Measurements from ENCODE around the gene DCTN3. TPM values are rescaled to one million over a fixed set of nuclear protein-coding genes. Genes with fewer than 3 reads are reported as not detected.

DCTN3 gene
- total RNA-seq, 1 experiment from 2014 or later: 110 TPM

- Histone ChIP-seq H3K36me3 (no peaks in the 10 kb centered on the region), H3K4me1 (replicated peaks) (no peaks in the 10 kb centered on the region), H3K4me3 (no peak overlapping the region), H3K27me3 (replicated peaks) (no peaks in the 10 kb centered on the region), H3K9me3 (replicated peaks) (no peaks in the 10 kb centered on the region), H3K27ac (no peak overlapping the region)
- no peak for DNase-seq (ENCODE audit: low read depth in 1 of 2, low spot score in 2 of 2)
Measured at GRCh38 chr9:34601937-34602573, 18.2 kb downstream of the DCTN3 start.

DNA sequence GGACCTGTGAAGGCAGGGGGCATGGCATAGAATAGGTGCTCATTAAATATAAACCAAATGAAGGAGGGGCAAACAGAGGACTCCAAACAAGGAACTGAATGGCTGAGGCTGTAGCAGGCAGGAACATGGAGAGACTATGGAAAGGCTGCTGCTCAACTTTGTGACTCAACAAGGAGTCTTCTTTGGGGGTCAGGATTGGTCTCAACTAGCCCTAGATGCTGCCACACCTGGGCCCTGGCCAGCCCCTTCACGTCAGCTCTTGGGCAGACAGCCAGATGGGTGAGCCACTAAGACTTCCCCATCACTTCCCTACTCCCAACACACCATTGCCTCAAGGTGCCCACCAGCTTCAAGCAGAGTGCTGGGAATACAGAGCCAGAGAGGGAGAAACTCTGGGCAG lies 19.4 kb downstream of the DCTN3 start:
- no peak for DNase-seq (ENCODE audit: low read depth in 1 of 2, low spot score in 2 of 2)
- H3K36me3 ChIP-seq: no peaks in the 10 kb centered on the region
- H3K9me3 ChIP-seq (replicated peaks): no peaks in the 10 kb centered on the region
- no peak overlapping the region for H3K27ac ChIP-seq
- no peaks in the 10 kb centered on the region for H3K4me1 ChIP-seq (replicated peaks)
- H3K27me3 ChIP-seq (replicated peaks): no peaks in the 10 kb centered on the region
- no peak overlapping the region for H3K4me3 ChIP-seq

- Histone ChIP-seq H3K9me3 (replicated peaks) (no peaks in the 10 kb centered on the region), H3K27ac (no peak overlapping the region), H3K36me3 (no peaks in the 10 kb centered on the region), H3K4me3 (no peak overlapping the region), H3K4me1 (replicated peaks) (no peaks in the 10 kb centered on the region), H3K27me3 (replicated peaks) (no peaks in the 10 kb centered on the region)
- DNase-seq (ENCODE audit: low read depth in 1 of 2, low spot score in 2 of 2): no peak
Measured at GRCh38 chr9:34599546-34599945, 20.7 kb downstream of the DCTN3 start.

DNA sequence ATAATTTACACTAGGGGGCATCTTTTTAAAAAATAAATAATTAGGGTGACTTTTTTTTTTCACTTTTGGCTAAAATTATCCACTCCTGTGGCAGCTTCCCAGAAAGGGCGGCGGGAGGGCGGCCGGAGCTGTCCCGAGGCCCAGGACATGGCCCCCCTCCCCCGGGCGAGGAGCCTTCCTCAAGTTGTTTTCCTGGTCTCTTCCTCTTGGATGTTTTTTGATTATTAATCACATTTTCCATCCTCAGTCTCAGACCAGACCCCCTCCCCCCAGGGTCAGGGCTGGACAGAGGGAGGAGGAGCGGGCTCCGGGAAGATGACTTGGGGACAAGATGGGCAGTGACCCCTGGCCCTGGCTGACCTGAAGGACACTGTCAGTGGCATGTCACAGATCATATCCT lies 26.1 kb downstream of the DCTN3 start:
- Histone ChIP-seq H3K4me3 (no peak overlapping the region), H3K27ac (no peak overlapping the region), H3K4me1 (replicated peaks) (no peaks in the 10 kb centered on the region), H3K27me3 (replicated peaks) (peaks cover 22% of the 10 kb centered on the region), H3K9me3 (replicated peaks) (no peaks in the 10 kb centered on the region), H3K36me3 (no peaks in the 10 kb centered on the region)
- DNase-seq (ENCODE audit: low read depth in 1 of 2, low spot score in 2 of 2): no peak

DNA sequence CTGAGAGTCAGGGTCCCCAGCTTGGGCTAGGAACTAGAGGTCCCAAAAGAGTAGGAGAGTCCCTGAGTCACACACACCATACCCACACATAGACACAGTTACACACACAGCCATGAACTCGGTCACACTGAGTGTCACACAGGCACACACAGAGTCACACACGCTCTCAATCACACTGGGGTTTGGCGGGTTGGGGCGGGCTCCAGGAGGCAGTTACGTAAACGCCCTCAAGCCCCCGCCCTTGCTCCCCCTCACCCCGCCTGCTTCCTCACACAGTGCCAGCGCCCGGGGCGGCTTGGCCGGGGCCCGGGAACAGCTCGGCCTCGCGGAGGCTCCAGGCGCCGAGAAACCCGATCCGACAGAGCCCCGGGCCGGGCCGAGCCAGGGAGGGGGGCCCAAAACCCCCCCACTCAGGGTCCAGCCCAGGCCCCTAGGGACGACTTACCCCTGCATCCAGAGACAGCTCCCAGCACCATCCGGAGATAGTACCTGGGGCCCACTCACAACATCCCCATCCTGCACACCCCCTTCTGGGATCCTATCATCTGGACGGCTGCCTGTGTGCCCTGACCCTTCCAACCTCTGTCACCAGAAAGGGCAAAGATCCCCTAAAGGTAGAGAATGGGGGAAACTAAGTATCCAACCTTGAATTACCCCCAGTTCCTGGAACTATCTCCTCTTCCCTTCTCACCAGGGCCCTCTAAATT lies 27.2 kb downstream of the DCTN3 start:
- H3K27ac ChIP-seq: no peak overlapping the region
- DNase-seq (ENCODE audit: low read depth in 1 of 2, low spot score in 2 of 2): no peak
- H3K27me3 ChIP-seq (replicated peaks): peaks cover 29% of the 10 kb centered on the region
- H3K9me3 ChIP-seq (replicated peaks): no peaks in the 10 kb centered on the region
- no peaks in the 10 kb centered on the region for H3K4me1 ChIP-seq (replicated peaks)
- H3K4me3 ChIP-seq: no peak overlapping the region
- no peaks in the 10 kb centered on the region for H3K36me3 ChIP-seq

DNA sequence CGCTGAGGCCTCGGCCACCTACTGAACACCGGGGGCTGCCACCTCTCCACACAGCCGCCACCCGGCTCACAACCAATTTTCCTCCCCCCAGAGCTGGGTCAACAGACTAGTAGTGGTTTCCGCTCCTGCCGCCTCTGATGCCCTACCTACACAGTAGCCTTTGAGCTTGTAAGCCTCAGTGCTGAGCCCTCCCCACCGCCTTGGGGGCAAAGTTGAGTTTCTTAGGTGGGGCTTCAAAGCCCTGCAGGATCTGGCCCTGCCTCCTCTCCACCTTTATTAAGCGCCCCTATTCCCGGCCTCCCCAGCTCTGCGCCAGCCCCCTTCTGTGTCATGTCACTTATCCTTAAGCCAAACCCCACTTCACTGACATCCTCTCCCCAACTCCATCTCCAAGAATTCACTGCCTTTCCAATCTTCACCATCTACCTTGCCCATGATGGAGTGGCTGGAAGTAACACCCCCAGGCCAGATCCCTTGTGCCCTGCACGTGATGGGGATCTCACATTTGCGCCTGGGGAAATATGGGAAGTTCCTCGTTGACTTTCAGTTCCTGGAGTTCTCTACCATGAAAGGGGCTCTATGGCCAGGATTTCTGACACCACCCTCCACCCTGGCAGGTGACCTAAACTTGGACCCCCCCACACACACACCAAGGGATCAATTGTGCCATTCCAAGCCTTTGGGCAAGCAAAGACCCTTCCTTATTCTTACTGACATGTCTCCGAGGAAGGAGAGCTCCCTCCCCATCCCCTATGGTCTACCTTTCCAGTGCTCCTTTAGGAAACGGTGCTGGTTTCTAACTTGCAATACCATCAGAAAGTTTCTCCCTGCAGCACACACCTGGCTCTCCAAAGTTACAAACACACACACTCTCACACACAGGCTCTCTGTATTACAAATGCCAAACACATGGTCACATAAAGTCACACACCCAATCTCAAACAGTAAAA lies 28.1 kb downstream of the DCTN3 start:
- Histone ChIP-seq H3K4me1 (replicated peaks) (no peaks in the 10 kb centered on the region), H3K4me3 (no peak overlapping the region), H3K9me3 (replicated peaks) (no peaks in the 10 kb centered on the region), H3K36me3 (no peaks in the 10 kb centered on the region), H3K27ac (no peak overlapping the region), H3K27me3 (replicated peaks) (peaks cover 33% of the 10 kb centered on the region)
- no peak for DNase-seq (ENCODE audit: low read depth in 1 of 2, low spot score in 2 of 2)

GRCh38 chr9:34591248-34591916 lies 28.9 kb downstream of the DCTN3 start:
- Histone ChIP-seq H3K27me3 (replicated peaks) (peaks cover 35% of the 10 kb centered on the region), H3K4me1 (replicated peaks) (no peaks in the 10 kb centered on the region), H3K27ac (no peak overlapping the region), H3K9me3 (replicated peaks) (no peaks in the 10 kb centered on the region), H3K36me3 (no peaks in the 10 kb centered on the region), H3K4me3 (no peak overlapping the region)
- DNase-seq (ENCODE audit: low read depth in 1 of 2, low spot score in 2 of 2): peak; percentile 39 to 56

- Histone ChIP-seq H3K36me3 (no peaks in the 10 kb centered on the region), H3K9me3 (replicated peaks) (no peaks in the 10 kb centered on the region), H3K4me3 (no peak overlapping the region), H3K27ac (no peak overlapping the region), H3K27me3 (replicated peaks) (peaks cover 35% of the 10 kb centered on the region), H3K4me1 (replicated peaks) (no peaks in the 10 kb centered on the region)
- no peak for DNase-seq (ENCODE audit: low read depth in 1 of 2, low spot score in 2 of 2)
Measured at GRCh38 chr9:34590381-34591247, 29.7 kb downstream of the DCTN3 start.

DNA sequence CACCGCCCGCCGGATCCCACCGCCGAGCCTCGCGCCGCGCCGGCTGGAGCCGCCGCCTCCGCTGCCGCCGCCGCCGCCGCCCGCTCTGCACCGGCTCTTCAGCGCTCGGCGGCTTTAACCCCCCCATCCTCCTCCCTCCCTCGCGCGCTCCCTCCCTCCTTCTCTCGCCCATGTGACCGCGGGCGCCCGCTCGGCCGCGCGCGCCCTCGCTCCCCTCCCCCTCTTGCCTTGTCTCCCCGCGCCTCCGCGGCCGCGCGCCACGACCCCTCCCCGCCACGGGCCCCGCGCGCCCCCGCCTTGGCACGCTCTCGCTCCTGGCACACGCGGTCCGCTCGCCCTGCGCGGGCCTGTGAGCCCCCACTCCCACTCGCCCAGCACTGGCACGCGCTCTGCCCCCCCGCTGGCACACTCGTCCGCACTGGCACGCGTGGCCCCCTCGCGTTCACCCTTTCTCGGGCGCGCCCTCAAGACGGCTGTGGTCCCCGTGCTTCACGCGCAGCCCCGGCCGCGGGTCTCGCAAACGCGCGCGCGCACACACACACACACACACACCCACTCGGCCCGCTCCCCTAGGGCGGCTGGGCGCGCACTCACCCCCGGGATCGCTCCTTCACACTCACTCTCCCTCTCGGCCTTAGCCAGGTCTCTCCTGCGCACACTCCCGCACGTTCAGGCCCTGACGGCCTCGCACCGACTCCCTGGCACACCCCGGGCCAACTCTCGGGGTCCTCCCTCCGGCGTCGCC lies 30.5 kb downstream of the DCTN3 start, which contains the start of gene CNTFR:
Gene CNTFR, minus strand, starts transcription at position 89 of the 745 bp plus-strand sequence. CDS start 20,743 bp downstream, outside the sequence.
- Histone ChIP-seq H3K4me3 (no peak within 1 kb of the TSS), H3K4me1 (replicated peaks) (no peaks in the 10 kb centered on the region), H3K27ac (no peak within 1 kb of the TSS), H3K27me3 (replicated peaks) (peaks cover 35% of the 10 kb centered on the region), H3K9me3 (replicated peaks) (no peaks in the 10 kb centered on the region), H3K36me3 (no peaks in the 10 kb centered on the region)
- DNase-seq (ENCODE audit: low read depth in 1 of 2, low spot score in 2 of 2): no peak

DNA sequence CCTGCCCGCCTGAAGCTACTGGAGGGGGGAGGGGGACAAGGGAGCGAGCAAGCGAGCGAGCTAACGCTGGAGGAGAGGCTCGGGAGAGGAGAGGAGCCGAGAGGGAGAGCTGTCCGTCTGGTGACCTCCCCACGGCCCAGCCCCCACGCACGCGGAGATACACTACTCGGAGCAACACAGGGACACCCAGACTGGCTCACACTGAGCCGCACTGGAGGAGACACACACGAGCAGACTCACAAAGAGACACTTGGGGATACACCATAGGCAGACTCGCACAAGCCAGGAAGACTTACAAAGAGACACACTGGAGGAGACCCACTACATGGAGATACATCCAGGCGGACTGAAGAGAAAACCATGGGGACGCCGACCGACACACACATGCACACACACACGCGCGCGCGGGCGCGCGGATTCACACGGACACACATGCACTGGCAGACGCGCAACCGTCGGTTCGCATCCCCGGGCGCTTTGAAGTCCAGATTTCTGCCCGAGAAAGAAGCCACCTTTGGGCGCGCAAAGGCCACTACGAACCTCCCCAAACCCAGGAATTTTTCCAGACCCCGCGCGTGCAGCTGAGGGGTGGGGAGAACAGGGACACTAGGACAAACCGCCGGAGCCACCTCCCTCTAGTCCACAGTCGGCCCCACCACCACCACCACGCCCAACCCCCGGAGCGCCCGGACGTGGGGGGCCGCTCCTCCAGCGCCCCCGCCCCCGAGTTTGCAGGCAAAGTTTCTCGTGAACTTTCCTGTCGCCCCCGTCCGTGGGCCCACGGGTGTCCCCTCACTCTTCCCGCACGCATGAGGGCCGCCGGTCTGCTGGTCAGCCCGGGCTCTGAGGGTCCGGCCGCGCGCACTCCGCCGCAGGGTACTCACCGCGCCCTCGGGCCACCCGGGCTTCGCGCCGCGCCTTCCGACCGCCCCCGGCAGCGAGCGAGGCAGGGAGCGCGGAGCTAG lies 31.3 kb downstream of the DCTN3 start:
- Histone ChIP-seq H3K9me3 (replicated peaks) (no peaks in the 10 kb centered on the region), H3K4me1 (replicated peaks) (no peaks in the 10 kb centered on the region), H3K27me3 (replicated peaks) (peaks cover 35% of the 10 kb centered on the region), H3K27ac (no peak overlapping the region), H3K36me3 (no peaks in the 10 kb centered on the region), H3K4me3 (no peak overlapping the region)
- no peak for DNase-seq (ENCODE audit: low read depth in 1 of 2, low spot score in 2 of 2)

GRCh38 chr9:34587271-34587670 lies 33.0 kb downstream of the DCTN3 start:
- peaks cover 35% of the 10 kb centered on the region for H3K27me3 ChIP-seq (replicated peaks)
- no peaks in the 10 kb centered on the region for H3K4me1 ChIP-seq (replicated peaks)
- H3K4me3 ChIP-seq: no peak overlapping the region
- DNase-seq (ENCODE audit: low read depth in 1 of 2, low spot score in 2 of 2): no peak
- no peaks in the 10 kb centered on the region for H3K9me3 ChIP-seq (replicated peaks)
- no peak overlapping the region for H3K27ac ChIP-seq
- H3K36me3 ChIP-seq: no peaks in the 10 kb centered on the region

Measured in SJSA1 (cell line).